NCI-H345 treated with DMSO at 0.1 percent for 48 hours (cell line): ENCODE results near the gene AICDA.

Experiments used
- DNase-seq: peaks from one replicate; lab custom pipeline; 2025; ENCODE audit not compliant: unreplicated experiment; lab: John Stamatoyannopoulos, UW

AICDA gene

GRCh38 chr12:8556531-8557097, 56.0 kb downstream of the AICDA start:
- DNase-seq, result no peak

GRCh38 chr12:8554451-8555195, 58.0 kb downstream of the AICDA start:
- no peak for DNase-seq

- no peak for DNase-seq
Measured at GRCh38 chr12:8553088-8553627, 59.5 kb downstream of the AICDA start.
